HG02870 (cell line): ENCODE results near the gene SPTLC1.
"Not testable (repeated sequence)": the region's sequence is repeated elsewhere in the genome, so short reads cannot be mapped to it uniquely, and the experiment has no call there.

ENCODE experiments used
- ATAC-seq: cut with Tn5 transposase; IDR thresholded peaks from one replicate; pipeline ENCODE4 v1.9.1; 2021; ENCODE audit warnings: mild to moderate bottlenecking, moderate library complexity; ENCODE audit not compliant: unreplicated experiment

SPTLC1 gene

GRCh38 chr9:92115071-92115858 lies at the start of gene SPTLC1:
Gene SPTLC1, minus strand, starts transcription at chr9:92115413. Its CDS starts 43 bp downstream, at chr9:92115370.
- ATAC-seq: peak; percentile 92

DNA sequence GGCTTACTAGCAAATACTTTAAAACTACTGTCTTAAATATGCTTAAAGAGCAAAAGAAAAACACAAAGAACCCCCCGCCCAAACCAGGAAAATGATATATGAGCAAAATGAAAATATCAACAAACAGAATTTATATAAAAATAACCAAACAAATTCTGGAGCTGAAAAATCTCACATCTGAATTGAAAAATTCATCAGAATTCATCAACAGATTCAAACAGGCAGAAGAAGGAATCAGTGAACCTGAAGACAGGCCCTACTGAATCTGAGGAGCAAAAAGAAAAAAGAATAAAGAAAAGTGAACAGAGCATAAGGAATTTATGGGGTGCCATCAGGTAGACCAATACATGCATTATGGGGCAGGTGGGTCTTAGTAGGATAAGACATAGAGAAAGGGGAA lies 49.8 kb upstream of the SPTLC1 start:
- no peak for ATAC-seq

- ATAC-seq: no peak
These were observed 49.3 kb upstream of the SPTLC1 start for GRCh38 chr9:92164490-92164889.

- no peak for ATAC-seq
These were observed 48.1 kb upstream of the SPTLC1 start for GRCh38 chr9:92163276-92163675.

DNA sequence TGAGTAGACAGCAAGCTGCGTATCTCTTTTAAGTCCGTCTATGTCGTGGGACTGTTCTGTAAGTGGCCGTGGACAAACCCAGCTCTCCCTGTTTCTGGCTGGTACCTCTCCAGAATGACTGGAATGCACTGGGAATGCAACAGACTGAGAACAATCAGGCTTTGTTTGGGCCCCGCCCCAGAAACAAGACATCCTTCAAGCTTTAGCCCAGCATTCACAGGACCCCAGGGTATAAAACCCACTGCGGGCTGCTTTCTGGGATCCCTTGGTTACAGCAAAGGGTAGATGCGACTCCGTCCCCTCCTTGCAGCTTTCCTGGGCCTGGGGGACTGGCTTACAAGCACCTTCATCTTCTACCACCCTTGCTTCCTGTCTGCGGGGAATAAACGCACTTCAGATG lies 45.6 kb upstream of the SPTLC1 start:
- ATAC-seq: no peak

- no peak for ATAC-seq
These were observed 43.8 kb upstream of the SPTLC1 start for GRCh38 chr9:92159058-92159457.

DNA sequence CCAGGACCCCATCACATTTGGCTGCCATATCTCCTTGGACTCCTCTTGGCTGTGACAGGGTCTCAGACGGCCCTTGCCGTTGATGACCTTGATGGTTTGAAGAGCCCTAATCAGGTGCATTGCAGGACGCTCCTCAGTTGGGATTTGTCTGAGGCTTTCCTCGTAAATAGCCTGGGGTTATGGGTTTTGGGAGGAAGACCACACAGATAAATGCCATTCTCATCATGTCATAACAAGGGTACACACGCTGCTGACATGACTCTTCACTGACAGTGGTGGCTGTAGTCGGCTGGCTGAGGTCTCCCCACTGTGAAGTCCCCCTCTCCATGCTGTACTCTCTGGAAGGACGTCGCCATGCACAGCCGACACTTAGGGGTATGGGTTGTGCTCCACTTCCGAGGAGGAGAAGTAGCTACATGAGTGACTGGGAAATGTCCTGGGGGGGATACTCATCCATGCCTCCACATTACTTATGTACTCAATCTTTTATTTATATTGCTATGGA lies 42.9 kb upstream of the SPTLC1 start:
- ATAC-seq: no peak

GRCh38 chr9:92155736-92156135 lies 40.5 kb upstream of the SPTLC1 start:
- not testable (repeated sequence) for ATAC-seq

DNA sequence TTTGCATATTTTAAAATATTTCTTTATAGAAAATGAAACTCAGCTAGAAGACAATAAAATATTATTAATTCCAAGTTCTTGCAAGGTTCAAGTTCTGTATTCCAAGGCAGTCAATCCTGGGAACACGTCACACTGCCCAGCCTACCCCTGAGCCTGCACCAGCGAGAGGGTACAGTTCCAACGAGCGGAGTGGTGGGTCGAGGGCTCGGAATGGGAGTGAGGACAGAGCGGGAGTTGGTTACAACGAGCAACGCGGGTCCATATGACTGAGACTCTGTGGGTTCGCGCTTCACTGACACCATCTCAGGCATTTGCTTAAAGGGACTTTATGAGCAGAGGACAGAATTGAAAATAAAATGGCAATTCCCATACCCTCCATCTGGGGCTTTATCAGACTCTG lies 40.0 kb upstream of the SPTLC1 start:
- ATAC-seq: no peak

GRCh38 chr9:92153466-92154415 lies 38.5 kb upstream of the SPTLC1 start:
- ATAC-seq: not testable (repeated sequence)

GRCh38 chr9:92151691-92152393 lies 36.6 kb upstream of the SPTLC1 start:
- ATAC-seq: no peak

DNA sequence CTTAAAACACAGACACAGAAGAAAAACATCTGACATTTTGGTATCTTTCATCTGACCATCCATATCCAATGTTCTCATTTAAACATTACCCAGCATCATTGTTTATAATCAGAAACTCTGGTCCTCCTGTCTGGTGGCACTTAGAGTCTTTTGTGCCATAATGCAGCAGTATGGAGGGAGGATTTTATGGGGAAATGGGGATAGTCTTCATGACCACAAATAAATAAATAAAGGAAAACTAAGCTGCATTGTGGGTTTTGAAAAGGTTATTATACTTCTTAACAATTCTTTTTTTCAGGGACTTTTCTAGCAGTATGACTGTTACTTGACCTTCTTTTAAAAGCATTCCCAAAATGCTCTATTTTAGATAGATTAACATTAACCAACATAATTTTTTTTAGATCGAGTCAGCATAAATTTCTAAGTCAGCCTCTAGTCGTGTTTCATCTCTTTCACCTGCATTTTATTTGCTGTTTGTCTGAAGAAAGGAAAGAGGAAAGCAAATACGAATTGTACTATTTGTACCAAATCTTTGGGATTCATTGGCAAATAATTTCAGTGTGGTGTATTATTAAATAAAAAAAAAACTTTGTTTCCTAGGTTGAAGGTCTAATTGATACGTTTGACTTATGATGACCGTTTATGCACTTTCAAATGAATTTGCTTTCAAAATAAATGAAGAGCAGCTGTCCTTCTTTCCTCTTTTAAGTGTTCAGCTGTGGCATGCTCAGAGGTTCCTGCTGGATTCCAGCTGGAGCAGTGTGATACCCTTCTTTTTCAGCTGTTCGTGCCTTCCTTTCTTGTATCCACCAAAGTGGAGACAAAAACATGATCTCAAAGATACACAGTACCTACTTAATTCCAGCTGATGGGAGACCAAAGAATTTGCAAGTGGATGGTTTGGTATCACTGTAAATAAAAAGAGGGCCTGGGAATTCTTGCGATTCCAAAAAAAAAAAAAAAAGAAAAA lies 35.6 kb upstream of the SPTLC1 start:
- not testable (repeated sequence) for ATAC-seq

GRCh38 chr9:92147852-92148180 lies 32.6 kb upstream of the SPTLC1 start:
- ATAC-seq: no peak

GRCh38 chr9:92147030-92147851 lies 32.0 kb upstream of the SPTLC1 start:
- peak; percentile 86 for ATAC-seq

DNA sequence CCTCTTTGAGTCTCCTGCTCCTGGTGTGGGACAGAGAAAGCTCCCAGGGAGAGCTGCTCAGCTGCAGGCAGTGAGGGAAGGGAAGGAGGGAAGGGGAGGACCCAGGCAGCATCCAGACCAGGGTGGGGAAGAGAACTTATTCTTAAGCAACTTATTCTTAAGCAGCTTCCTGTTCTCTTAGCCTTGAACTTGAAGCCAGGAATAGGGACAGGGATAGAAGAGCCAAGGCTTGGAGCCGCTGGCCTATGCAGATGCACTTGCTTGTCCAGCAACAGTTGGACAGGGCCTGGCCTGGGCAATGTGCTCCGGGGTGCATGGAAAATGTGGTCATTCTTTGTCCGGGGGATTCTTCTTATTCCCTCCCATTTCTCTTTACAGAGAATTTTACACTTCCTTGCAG lies 31.4 kb upstream of the SPTLC1 start:
- no peak for ATAC-seq

GRCh38 chr9:92145784-92146183 lies 30.6 kb upstream of the SPTLC1 start:
- ATAC-seq: not testable (repeated sequence)

GRCh38 chr9:92142329-92142728 lies 27.1 kb upstream of the SPTLC1 start:
- ATAC-seq: no peak

- no peak for ATAC-seq
These were observed 26.2 kb upstream of the SPTLC1 start for GRCh38 chr9:92141144-92142129.
